Urinary bladder (tissue), 4 donors: Measurements from ENCODE around the gene ZNF174. TPM values are rescaled to one million over a fixed set of nuclear protein-coding genes. Genes with fewer than 3 reads are reported as not detected.
A peak's percentile ranks its signal among the peaks of the same experiment; 100 is the strongest.

Experiments
- DNase-seq: peaks from one replicate; pipeline ENCODE4 v3.0.0-alpha.2; 2015; ENCODE audit errors: extremely low spot score
- H3K27ac ChIP-seq: one replicate; pipeline ENCODE4 v1.5.1; 2013; ENCODE audit warnings: low read depth, mild to moderate bottlenecking, moderate library complexity
- H3K36me3 ChIP-seq: one replicate; pipeline ENCODE4 v1.6.1; 2013; ENCODE audit warnings: mild to moderate bottlenecking, moderate library complexity; ENCODE audit not compliant: insufficient read depth
- H3K4me1 ChIP-seq: one replicate; pipeline ENCODE4 v1.6.1; 2013; ENCODE audit warnings: mild to moderate bottlenecking, moderate library complexity; ENCODE audit not compliant: insufficient read depth
- H3K4me3 ChIP-seq: one replicate; pipeline ENCODE4 v1.5.1; 2013; ENCODE audit warnings: low read depth, low read length
- WGBS: extraction: QIAGEN DNeasy Blood & Tissue Kit; methylation state at CpG from one replicate; pipeline ENCODE4 v1.1.7; 2013; 5-methylcytosine and 5-hydroxymethylcytosine counted together
- polyA plus RNA-seq: library from polyadenylated mRNA; stranded (reverse); fragments of 200-250 nt; gene quantifications from one replicate; pipeline ENCODE4 v1.2.3, GENCODE V29; 2013
- total RNA-seq: library from RNA; depleted of rRNA; stranded (reverse); fragments of >200 nt; gene quantifications from one replicate; pipeline ENCODE4 v1.2.3, GENCODE V29; 2014
- donor health status: healthy with polysubstance abuse.
- donor health status: healthy.

The ZNF174 gene
- total and polyA plus RNA-seq, 2 donors = 5.9 to 15.9 TPM

GRCh38 chr16:3400446-3400778 is 603 bp upstream of the ZNF174 start:
- under 1% methylated on average over 18 of the region's 18 CpGs for WGBS
- peaks cover 4% of the 10 kb centered on the region for H3K36me3 ChIP-seq
- no peak for DNase-seq

GRCh38 chr16:3401719-3402397 is 843 bp downstream of the ZNF174 start:
- 24% methylated on average over 17 of the region's 17 CpGs for WGBS
- no peaks in the 10 kb centered on the region for H3K4me1 ChIP-seq
- H3K27ac ChIP-seq = no peak overlapping the region
- peaks cover 4% of the 10 kb centered on the region for H3K36me3 ChIP-seq
- DNase-seq = no peak
- H3K4me3 ChIP-seq = peak overlapping the region; percentile 71

More at GRCh38 chr16:3400446-3400778, 603 bp upstream of the ZNF174 start:
- H3K4me3 ChIP-seq = peak overlapping the region; percentile 83
- no peaks in the 10 kb centered on the region for H3K4me1 ChIP-seq
- H3K27ac ChIP-seq = peak overlapping the region; percentile 61

- WGBS = 96% methylated on average over 12 of the region's 12 CpGs
- H3K27ac ChIP-seq = no peak overlapping the region
- DNase-seq = no peak
- no peak overlapping the region for H3K4me3 ChIP-seq
- no peaks in the 10 kb centered on the region for H3K4me1 ChIP-seq
- peaks cover 7% of the 10 kb centered on the region for H3K36me3 ChIP-seq
These were observed 7.7 kb downstream of the ZNF174 start for GRCh38 chr16:3408561-3409197.

- H3K27ac ChIP-seq = no peak overlapping the region
- no peak overlapping the region for H3K4me3 ChIP-seq
- DNase-seq = no peak
- no peaks in the 10 kb centered on the region for H3K4me1 ChIP-seq
- 45% methylated on average over 29 of the region's 29 CpGs for WGBS
- H3K36me3 ChIP-seq = no peaks in the 10 kb centered on the region
These were observed 12.8 kb downstream of the ZNF174 start for GRCh38 chr16:3413730-3414379.

- H3K4me3 ChIP-seq = no peak overlapping the region
- H3K27ac ChIP-seq = no peak overlapping the region
- no peaks in the 10 kb centered on the region for H3K4me1 ChIP-seq
- DNase-seq = no peak
- peaks cover 1% of the 10 kb centered on the region for H3K36me3 ChIP-seq
- WGBS = 60% methylated on average over 26 of the region's 26 CpGs
These were observed 30.8 kb downstream of the ZNF174 start for GRCh38 chr16:3431779-3432219.

GRCh38 chr16:3434373-3434772 is 33.4 kb downstream of the ZNF174 start:
- Histone ChIP-seq H3K4me3 (no peak overlapping the region), H3K36me3 (peaks cover 1% of the 10 kb centered on the region), H3K27ac (no peak overlapping the region), H3K4me1 (no peaks in the 10 kb centered on the region)
- no peak for DNase-seq

GRCh38 chr16:3439637-3440036 is 38.6 kb downstream of the ZNF174 start:
- H3K36me3 ChIP-seq = peaks cover 1% of the 10 kb centered on the region
- H3K4me3 ChIP-seq = no peak overlapping the region
- WGBS = 79% methylated on average over 4 of the region's 4 CpGs
- no peaks in the 10 kb centered on the region for H3K4me1 ChIP-seq
- H3K27ac ChIP-seq = no peak overlapping the region
- no peak for DNase-seq

- no peaks in the 10 kb centered on the region for H3K4me1 ChIP-seq
- DNase-seq = peak; percentile 76
- no peak within 1 kb of the TSS for H3K27ac ChIP-seq
- no peaks in the 10 kb centered on the region for H3K36me3 ChIP-seq
- WGBS = 41% methylated on average over 61 of the region's 61 CpGs
- peak within 1 kb of the TSS; percentile 45 for H3K4me3 ChIP-seq
These were observed 42.4 kb downstream of the ZNF174 start, which contains the start of the genes NAA60 and ZNF597 for GRCh38 chr16:3443108-3444031. Gene NAA60, plus strand, starts transcription at chr16:3443680. Its CDS starts 32,548 bp downstream, at chr16:3476228. Gene ZNF597, minus strand, starts transcription at chr16:3443504. Its CDS starts 351 bp downstream, at chr16:3443153.

GRCh38 chr16:3444032-3444388 is 43.0 kb downstream of the ZNF174 start:
- H3K27ac ChIP-seq = no peak overlapping the region
- H3K4me1 ChIP-seq = no peaks in the 10 kb centered on the region
- no peak for DNase-seq
- H3K4me3 ChIP-seq = peak overlapping the region; percentile 45
- no peaks in the 10 kb centered on the region for H3K36me3 ChIP-seq
- 41% methylated on average over 10 of the region's 10 CpGs for WGBS

GRCh38 chr16:3454093-3454492 is 53.1 kb downstream of the ZNF174 start:
- H3K4me1 ChIP-seq = no peaks in the 10 kb centered on the region
- no peak overlapping the region for H3K27ac ChIP-seq
- 85% methylated on average over 5 of the region's 5 CpGs for WGBS
- H3K4me3 ChIP-seq = no peak overlapping the region
- DNase-seq = no peak
- H3K36me3 ChIP-seq = no peaks in the 10 kb centered on the region

- no peak overlapping the region for H3K27ac ChIP-seq
- H3K4me1 ChIP-seq = no peaks in the 10 kb centered on the region
- DNase-seq = no peak
- no peaks in the 10 kb centered on the region for H3K36me3 ChIP-seq
- no peak overlapping the region for H3K4me3 ChIP-seq
- WGBS = 89% methylated on average over 10 of the region's 10 CpGs
These were observed 53.7 kb downstream of the ZNF174 start for GRCh38 chr16:3454631-3455147.

GRCh38 chr16:3457434-3458252 is 56.6 kb downstream of the ZNF174 start:
- no peaks in the 10 kb centered on the region for H3K36me3 ChIP-seq
- DNase-seq = peak; percentile 51
- H3K4me1 ChIP-seq = no peaks in the 10 kb centered on the region
- H3K27ac ChIP-seq = peak overlapping the region; percentile 96
- WGBS = under 1% methylated on average over 83 of the region's 83 CpGs
- H3K4me3 ChIP-seq = peak overlapping the region; percentile 98
